B cell (primary cell): Measurements from ENCODE around the gene ADM5.

Experiments used
- EZH2 ChIP-seq: IDR thresholded peaks from 2 replicates; pipeline ENCODE4 v1.6.1; 2012; ENCODE audit warnings: borderline replicate concordance, low read depth, mild to moderate bottlenecking, moderate library complexity, low read length; ENCODE audit not compliant: insufficient read depth, poor library complexity, severe bottlenecking
- TF ChIP-seq, protein P1 (sequence below): fragments of 200-600 bp; IDR thresholded peaks from one replicate; pipeline ENCODE4 v1.8.0; 2022; ENCODE audit warnings: antibody characterized with exemption, mild to moderate bottlenecking

DNA sequence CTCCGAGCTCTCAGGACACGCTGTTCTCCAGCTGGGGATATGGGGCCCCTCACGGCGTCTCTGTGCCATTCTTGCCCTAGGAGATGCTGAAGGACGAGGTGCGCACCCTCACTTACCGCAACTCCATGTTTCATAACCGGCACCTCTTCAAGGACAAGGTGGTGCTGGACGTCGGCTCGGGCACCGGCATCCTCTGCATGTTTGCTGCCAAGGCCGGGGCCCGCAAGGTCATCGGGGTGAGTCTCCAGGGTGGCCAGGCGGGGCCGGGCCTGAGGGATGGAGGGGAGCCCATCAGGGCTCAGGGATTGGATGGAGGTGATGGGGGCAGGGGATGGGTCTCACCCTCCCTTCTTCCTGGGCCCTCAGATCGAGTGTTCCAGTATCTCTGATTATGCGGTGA lies 7.6 kb upstream of the ADM5 start:
- TF ChIP-seq, protein P1, sequence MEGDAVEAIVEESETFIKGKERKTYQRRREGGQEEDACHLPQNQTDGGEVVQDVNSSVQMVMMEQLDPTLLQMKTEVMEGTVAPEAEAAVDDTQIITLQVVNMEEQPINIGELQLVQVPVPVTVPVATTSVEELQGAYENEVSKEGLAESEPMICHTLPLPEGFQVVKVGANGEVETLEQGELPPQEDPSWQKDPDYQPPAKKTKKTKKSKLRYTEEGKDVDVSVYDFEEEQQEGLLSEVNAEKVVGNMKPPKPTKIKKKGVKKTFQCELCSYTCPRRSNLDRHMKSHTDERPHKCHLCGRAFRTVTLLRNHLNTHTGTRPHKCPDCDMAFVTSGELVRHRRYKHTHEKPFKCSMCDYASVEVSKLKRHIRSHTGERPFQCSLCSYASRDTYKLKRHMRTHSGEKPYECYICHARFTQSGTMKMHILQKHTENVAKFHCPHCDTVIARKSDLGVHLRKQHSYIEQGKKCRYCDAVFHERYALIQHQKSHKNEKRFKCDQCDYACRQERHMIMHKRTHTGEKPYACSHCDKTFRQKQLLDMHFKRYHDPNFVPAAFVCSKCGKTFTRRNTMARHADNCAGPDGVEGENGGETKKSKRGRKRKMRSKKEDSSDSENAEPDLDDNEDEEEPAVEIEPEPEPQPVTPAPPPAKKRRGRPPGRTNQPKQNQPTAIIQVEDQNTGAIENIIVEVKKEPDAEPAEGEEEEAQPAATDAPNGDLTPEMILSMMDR: no peak
- TF ChIP-seq EZH2: no peak
